T1000 (cell line): ENCODE results near the gene LDLRAP1.
"Not testable (repeated sequence)": the region's sequence is repeated elsewhere in the genome, so short reads cannot be mapped to it uniquely, and the experiment has no call there.

Source experiments
- DNase-seq: peaks from one replicate; lab custom pipeline; 2025; ENCODE audit warnings: mixed read lengths; lab: John Stamatoyannopoulos, UW

Gene LDLRAP1

GRCh38 chr1:25543425-25544242 is at the start of gene LDLRAP1:
TSS of gene LDLRAP1 (plus strand) at chr1:25543606. CDS start at chr1:25543699, 93 bp downstream.
- DNase-seq: peak; percentile 74

- DNase-seq: no peak
Measured at GRCh38 chr1:25494952-25495351, 48.5 kb upstream of the LDLRAP1 start.

GRCh38 chr1:25500694-25501093 is 42.7 kb upstream of the LDLRAP1 start:
- DNase-seq: no peak

- no peak for DNase-seq
Measured at GRCh38 chr1:25501235-25502058, 42.0 kb upstream of the LDLRAP1 start.

GRCh38 chr1:25502957-25503356 is 40.4 kb upstream of the LDLRAP1 start:
- no peak for DNase-seq

GRCh38 chr1:25503551-25504426 is 39.6 kb upstream of the LDLRAP1 start:
- no peak for DNase-seq

- DNase-seq: no peak
Measured at GRCh38 chr1:25504706-25505595, 38.5 kb upstream of the LDLRAP1 start.

GRCh38 chr1:25505656-25506385 is 37.6 kb upstream of the LDLRAP1 start:
- DNase-seq: no peak

GRCh38 chr1:25506566-25507463 is 36.6 kb upstream of the LDLRAP1 start:
- DNase-seq: not testable (repeated sequence)

GRCh38 chr1:25513666-25514065 is 29.7 kb upstream of the LDLRAP1 start:
- no peak for DNase-seq

GRCh38 chr1:25515033-25515432 is 28.4 kb upstream of the LDLRAP1 start:
- DNase-seq: no peak

- no peak for DNase-seq
Measured at GRCh38 chr1:25516686-25517085, 26.7 kb upstream of the LDLRAP1 start.

- DNase-seq: no peak
Measured at GRCh38 chr1:25517476-25518394, 25.7 kb upstream of the LDLRAP1 start.

GRCh38 chr1:25519624-25520023 is 23.8 kb upstream of the LDLRAP1 start:
- DNase-seq: no peak

GRCh38 chr1:25520446-25521061 is 22.9 kb upstream of the LDLRAP1 start:
- DNase-seq: peak; percentile 22

- DNase-seq: no peak
Measured at GRCh38 chr1:25522031-25522655, 21.3 kb upstream of the LDLRAP1 start.

- no peak for DNase-seq
Measured at GRCh38 chr1:25523542-25523941, 19.9 kb upstream of the LDLRAP1 start.
